Thyroid gland (tissue), 4 donors: ENCODE measurements around the gene AFF3.

Experiments
- CTCF ChIP-seq, 6 experiments: fragments of 200-600 bp in 3 of 6; fragments of 450-650 bp in 3 of 6; sonication (generic) in 3 of 6; IDR thresholded peaks; one replicate each; pipeline ENCODE4 v1.5.1; 2016 to 2019; ENCODE audit warnings: antibody characterized with exemption in 6 of 6, mild to moderate bottlenecking in 2 of 6, inconsistent platforms in 1 of 6, moderate library complexity in 1 of 6
- POLR2A ChIP-seq, 2 donors: fragments of 450-650 bp; IDR thresholded peaks; one replicate each; pipeline ENCODE4 v1.6.1; 2017; ENCODE audit warnings: antibody characterized with exemption in 2 of 2, mild to moderate bottlenecking in 2 of 2, moderate library complexity in 1 of 2

- no peak for TF ChIP-seq CTCF (IDR thresholded peaks at IDR 0.05)
- no peak for TF ChIP-seq POLR2A (IDR thresholded peaks at IDR 0.05)
These were observed 184.9 kb downstream of the AFF3 start for GRCh38 chr2:99957332-99958133.
